GM19397 (cell line): ENCODE data around the gene FAM124A.
"Not testable (repeated sequence)": the region's sequence is repeated elsewhere in the genome, so short reads cannot be mapped to it uniquely, and the experiment has no call there.

Experiments
- ATAC-seq: cut with Tn5 transposase; IDR thresholded peaks from one replicate; pipeline ENCODE4 v1.9.1; 2021; ENCODE audit warnings: mild to moderate bottlenecking, moderate library complexity; ENCODE audit not compliant: unreplicated experiment

The FAM124A gene

DNA sequence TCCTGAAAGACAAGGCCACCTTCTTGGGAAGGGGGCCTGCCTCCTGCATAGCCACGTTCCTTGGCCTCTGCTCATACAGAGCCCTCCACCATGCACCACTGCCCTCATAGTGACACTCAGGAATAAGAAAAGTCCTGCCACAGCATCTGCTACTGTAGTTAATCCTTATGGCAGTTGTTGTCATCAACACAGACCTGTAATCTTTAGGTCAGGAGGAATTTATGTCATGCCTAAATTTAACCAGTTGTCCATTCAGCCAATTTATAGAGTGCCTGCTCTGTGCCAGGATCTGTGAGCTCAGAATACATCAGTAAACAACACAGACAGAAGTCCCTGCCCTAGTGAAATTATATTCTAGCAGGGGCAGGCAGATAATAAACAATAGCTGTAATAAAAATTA is 44.4 kb downstream of the FAM124A start:
- no peak for ATAC-seq

DNA sequence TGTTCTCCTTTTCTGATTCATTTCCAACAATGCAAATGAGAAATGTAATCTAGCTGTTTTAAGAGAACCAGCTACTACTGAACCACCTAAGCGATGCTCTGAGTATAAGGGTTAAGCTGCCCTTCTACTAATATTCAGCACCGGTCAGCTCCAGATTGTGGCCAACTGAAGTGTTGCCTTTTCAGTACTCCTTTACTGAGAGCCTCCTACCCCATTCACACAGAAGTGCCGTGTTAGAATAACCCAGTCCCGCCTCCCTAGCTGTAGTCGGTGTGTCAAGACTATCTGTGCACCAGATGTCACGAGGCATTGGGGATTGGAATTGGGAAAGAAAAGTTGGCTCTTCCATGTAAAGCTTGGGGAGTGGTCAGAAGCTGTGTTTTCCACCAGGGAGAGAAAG is 45.4 kb downstream of the FAM124A start:
- no peak for ATAC-seq

DNA sequence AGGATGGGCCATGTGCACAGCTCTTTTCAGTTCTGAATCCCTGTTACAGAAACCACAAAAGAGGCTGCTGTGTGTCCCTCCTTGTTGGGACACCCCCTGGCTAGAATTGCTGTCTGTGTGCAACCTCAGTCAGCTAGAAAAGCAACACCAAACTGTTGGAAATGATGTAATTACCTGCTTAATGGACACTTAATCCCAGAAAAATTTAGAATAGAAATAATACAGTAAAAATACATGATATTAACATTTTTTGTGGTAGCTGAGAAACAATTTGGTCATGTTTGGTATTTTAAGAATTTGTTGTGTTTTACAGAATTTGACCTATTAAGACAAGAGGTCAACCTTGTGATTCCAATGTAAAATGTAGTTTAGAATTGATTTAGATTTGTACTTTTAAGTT is 46.8 kb downstream of the FAM124A start:
- no peak for ATAC-seq

DNA sequence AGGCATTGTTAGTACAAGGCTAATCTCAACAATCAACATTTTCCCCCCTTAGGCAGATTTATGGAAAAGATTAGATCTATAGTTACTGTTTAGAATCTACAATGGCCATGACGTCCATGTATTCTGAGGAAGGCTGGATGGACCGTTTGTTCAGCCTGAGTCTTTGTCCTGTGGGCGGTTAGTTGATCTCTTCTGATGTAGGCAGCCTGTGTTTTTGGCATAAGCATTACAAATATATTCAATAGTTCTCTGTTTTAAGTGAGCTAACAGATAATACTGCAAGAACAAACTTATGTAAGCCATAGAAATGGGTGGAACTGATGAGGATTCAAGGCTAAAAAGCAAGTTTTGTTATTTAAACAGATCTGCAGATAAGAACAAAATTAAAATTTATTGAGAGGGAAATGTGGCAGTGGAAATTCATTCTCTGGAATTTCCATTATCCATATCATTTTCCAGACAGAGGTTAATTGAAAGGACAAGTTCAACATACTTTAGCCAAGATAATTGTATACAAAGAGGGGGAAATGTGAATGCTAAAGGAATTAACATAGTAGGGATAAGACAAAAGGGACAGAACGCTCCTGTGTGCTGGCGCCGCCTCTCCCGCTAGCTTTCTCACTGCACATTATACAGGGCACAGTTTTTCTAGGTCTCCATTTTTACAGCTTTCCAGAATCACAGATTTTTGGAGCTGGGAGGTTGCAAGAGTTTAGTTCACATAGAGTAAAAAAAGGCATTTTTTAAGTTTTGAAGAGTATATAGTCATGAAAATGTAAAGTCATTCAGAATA is 48.6 kb downstream of the FAM124A start:
- no peak for ATAC-seq

DNA sequence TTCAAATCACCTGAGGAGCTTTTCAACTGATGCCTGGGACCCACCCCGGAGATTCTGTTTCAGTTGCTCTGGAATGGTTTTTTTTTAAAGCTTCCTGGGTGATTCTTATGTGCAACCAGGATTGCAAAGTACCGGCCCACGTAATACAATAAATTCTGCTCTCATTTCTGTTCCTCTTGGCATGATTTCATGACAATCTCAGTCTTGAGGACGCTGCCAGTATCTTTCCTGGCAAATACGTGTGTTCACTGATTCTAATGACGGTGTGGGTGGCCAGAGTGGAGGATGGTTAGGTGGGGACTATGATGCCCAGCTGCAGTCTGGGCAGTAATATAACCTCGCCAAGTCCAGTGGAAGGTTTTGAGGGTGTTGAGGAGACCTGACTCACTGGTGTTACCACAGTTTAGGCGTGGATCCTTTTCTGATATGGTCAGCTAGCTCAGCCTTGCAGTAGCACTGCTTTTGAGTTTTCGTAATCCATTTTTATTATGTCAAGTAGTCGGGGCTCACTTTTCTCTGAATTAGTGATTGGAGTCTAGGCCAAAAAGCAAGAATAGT is 49.4 kb downstream of the FAM124A start:
- no peak for ATAC-seq

DNA sequence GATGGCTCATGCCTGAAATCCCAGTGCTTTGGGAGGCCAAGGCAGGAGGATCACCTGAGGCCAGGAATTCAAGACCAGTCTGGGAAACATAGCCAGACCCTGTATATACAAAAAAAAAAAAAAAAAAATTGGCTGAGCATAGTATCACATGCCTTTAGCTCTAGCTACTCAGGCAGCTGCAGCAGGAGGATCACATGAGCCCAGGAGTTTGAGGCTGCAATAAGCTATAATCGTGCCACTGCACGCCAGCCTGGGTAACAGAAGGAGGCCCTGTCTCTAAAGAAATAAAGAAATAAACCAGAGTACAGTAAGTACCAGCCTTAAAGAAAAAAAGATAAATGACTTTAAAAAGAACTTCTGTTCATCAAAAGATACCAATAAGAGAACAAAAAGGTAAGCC is 52.9 kb downstream of the FAM124A start:
- ATAC-seq = no peak

DNA sequence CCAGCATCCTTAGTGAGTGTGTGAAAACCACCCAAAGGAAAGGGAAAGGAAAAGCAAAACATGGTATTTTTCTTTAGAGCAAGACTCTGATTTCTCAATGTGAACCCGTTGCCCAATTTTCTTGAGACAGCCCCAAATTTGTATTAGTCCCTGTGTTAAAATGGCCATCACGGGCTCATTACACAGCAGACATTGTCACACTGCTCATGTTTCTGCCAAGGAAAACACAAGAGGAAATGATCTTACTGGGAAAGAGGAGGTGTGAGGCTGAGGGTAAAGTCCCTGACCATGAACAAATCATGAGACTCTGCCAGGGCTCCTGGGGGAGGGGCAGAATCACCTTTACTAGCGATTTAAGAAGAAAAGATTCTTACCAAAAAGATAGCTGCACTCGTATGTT is 54.4 kb downstream of the FAM124A start:
- ATAC-seq = no peak

DNA sequence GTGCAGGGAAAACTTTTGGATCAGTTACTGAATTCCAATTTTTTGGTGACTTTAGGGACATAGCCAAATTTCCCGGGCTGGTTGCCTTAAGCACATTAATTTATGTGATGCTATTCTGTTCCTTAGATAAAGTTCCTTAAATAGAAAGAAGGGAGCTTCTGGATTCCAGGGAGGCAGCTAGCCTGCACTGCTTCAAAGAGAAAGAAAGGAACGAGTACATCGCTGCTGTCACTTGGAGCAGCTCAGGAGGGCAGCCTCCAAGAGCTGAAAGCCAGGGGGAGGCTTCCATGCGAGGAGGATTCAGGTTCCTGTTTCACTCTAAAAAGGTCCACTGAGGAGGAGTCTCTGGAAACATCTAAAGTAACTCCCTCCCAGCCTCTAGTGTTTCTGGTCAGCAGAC is 55.7 kb downstream of the FAM124A start:
- no peak for ATAC-seq

DNA sequence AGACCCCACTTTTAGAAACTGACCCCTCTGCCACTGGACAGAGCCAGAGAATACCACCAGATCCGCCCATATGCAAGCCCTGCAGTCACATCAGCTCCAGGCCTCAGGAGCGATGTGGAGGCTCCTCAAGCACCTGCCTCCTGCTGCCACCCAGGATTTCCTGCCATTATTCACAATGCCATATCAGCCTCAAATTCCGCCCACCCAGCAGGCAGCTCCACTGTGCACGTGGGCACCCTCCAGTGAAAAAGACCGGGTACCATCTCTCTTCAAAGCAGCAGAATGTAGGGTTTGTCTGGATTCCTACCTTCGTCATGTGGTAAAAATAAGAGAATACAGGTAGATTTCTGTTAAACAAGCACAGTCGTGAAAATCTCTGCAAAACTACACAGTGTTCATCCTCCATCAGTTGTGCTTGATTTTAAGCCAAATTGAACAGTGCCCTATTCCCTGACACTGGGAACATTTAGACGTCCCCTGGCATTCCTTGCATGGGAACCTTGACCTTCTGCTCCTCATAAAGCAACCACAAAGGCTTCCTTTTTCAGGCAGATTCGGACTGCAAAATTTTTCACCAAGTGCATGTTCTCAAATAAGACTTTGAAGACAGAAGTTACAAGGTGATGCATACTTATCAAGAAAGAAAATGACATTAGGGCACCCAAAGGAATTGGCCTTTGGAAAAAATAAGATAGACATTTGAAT is 56.4 kb downstream of the FAM124A start:
- no peak for ATAC-seq

DNA sequence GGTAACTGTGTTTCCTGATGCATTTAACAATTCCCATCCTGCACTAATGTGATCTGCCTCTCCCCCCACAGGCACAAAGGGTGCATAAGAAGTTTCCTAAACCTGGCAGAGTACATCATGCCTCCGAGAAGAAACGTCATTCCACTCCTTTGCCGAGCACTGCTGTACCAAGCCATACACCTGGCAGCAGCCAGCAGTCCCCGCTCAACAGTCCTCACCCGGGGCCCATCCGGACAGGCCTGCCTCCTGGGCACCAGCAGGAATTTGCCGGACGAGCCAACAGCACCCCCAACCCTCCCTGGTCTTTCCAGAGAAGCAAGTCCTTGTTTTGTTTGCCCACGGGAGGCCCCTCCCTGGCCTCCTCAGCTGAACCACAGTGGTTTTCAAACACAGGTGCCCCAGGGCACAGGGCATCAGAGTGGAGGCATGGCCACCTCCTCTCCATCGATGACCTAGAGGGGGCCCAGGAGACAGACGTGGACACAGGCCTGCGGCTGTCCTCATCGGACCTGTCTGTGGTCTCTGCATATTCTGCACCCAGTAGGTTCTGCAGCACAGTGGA is 58.3 kb downstream of the FAM124A start:
- ATAC-seq = no peak

DNA sequence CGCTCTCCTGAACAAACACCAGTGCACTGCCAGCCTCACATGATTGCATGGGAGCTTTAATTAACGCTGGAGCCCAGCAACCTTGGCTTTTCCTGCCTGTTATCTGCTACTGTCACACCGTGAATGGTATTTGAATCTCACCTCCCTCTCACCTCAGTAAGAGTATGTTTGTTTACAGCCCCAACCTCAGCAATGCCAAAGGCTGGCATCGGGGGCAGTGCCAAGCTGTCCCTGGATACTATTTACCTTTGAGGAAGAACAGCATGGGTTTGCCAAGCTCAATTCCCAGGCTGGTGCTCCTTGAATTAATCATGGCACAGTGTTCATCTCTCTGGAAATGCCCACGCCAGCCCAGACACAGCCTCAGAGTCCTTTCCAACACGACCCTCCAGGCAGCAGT is 60.1 kb downstream of the FAM124A start:
- ATAC-seq = no peak

DNA sequence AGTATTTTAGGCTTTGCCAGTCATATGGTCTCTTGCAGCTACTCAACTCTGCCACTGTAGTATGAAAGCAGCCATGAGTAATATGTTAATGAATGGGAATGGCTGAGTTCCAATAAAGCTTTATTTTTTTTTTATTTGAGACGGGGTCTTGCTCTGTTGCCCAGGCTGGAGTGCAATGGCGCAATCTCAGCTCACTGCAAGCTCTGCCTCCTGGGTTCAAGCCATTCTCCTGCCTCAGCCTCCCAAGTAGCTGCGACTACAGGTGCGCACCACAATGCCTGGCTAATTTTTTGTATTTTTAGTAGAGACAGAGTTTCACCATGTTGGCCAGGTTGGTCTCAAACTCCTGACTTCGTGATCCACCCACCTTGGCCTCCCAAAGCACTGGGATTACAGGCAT is 60.7 kb downstream of the FAM124A start:
- not testable (repeated sequence) for ATAC-seq

DNA sequence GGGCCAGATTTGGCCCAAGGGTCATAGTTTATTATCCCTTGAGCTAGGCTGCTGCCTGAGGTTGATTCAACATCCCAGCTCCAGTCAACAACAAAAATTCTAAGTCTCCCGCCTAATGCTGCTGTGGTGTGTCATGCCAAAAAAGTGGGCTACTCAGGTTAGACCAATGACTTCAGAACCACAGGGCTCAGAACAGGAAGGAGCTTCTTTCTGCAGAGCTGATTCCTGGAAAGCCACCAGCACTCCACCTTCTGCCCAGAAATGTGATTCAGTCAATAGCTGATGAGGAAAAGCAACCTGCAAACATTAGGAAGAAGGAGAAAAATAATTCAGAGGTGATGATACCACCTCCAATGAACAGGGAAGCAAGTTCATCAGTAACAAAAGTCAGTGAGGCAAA is 61.2 kb downstream of the FAM124A start:
- ATAC-seq = no peak

DNA sequence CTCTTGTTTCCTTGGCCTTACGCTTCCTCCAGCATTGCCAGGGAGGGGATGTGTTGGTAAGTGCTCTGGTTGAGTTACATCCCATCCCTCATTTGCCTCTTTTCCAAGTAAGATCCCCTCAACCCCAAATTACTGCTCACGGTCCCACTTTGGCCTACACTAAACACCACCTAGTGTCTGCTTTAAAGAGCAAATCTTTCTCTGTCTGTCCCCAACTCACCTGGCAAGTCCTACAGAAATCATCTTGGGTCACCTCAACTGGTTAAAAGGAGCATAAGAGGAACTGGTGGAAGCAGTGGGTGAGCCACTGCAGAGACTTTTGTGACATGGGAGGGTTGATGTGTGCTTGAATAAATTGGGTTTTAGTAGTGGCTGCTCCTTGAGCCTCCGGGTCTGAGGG is 62.1 kb downstream of the FAM124A start:
- ATAC-seq = no peak

DNA sequence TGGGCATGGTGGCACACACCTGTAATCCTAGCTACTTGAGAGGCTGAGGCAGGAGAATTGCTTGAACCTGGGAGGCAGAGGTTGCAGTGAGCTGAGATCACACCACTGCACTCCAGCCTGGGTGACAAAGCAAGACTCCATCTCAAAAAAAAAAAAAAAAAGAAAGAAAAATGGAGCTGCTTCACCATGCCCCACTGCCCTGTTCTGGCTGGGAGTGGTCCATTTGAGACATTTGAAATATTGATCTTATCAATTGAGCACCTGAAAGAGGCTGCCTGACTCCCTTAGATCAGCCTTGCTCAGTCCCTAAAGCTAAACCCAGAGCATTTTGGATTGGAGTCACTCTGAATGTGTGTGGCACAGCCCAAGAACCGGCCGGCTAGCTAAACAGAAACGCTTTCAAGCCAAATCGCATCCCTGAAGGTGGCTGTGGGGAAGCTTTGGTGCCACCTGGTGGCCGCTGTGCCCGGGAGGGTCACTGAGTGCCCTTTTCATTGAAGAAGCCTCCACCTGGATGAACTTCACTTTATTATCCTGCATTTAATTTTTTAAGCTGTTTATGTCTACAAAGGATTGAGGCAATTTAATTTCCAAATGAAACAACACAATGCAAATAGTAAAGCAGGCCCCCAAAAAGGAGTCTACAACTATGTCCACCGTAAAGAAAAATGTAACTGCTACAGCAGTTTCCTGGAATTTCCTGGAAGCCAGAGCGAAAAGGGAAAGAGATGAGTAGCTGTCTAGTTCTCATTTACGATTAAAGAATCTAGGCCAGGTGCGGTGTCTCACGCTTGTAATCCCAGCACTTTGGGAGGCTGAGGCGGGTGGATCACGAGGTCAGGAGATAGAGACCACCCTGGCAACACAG is 64.2 kb downstream of the FAM124A start:
- ATAC-seq = peak; percentile 79

DNA sequence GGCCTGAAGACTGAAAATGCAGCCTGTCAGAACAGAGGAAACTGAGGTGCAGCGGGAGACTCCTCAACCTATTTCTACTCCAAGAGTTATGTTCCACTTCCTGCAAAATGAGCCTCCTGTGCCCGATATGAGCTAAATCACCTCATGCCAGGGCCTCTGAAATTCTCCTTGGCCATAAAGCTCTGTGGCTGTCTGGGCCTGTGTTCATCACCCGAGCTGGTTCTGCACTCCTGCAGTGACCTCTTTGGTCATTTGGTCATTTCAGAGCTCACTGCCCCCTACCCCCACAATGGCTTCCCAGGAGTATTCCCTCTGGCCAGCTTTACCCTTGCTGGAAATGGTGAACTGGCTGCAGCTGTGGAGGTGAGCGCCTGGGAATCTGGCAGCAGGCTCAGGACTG is 65.6 kb downstream of the FAM124A start:
- ATAC-seq = no peak

DNA sequence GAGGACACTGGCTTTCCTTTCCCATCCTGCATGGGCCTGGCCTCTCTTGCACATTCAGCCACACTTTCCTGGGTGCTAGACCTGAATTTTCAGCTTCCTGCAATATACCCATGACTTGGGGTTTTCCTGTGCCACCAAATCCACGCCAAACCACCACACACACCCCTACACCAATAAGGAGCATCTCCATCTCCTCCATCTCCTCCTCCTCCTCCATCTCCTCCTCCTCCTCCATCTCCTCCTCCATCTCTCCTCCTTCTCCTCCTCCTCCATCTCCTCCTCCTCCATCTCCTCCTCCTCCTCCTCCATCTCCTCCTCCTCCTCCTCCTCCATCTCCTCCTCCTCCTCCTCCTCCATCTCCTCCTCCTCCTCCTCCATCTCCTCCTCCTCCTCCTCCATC is 66.1 kb downstream of the FAM124A start:
- ATAC-seq = not testable (repeated sequence)

DNA sequence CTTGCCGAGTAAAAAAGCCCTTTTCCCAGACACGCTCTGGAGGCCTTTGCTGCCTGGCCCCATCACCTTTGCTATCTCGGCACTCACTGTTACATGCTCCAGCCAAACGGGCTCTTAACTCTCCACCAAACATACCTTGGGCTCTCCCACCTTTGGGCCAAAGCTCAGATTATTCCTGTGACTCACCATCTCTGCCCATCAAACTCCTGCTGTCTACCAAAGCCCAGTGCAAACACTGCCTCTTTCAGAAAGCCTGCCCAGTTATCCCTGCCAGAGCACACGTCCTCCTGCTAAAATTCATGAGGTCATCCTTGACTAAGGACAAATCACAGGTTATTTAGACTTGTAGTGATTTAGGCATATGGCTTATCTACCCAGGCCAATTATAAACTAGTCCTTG is 69.1 kb downstream of the FAM124A start:
- no peak for ATAC-seq

DNA sequence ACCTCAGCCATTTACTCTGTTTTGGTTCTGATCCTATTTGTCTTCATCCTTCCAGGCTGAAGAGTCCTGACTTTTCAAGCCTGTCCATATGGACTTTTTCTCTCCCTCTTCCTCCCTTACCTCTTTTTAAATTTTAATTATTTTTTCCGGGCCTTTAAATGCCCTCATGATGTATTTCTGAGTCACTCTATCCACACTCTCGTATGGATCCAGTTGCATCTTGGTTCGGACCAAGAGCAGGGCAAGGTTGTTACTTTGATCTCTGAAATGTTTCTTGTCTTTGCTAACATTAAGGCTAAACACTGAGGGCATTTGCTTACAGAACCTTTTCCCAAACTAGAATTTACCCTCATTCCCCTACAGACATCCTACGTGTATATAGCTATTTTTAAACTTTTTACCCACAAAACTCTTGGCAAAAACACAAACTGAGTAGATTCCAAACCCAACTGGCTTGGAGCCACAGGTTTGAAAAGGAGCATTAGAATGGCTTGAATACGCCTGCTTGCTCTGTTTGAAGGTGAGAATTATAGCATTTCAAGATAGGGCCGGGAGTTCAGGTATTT is 69.9 kb downstream of the FAM124A start:
- no peak for ATAC-seq

DNA sequence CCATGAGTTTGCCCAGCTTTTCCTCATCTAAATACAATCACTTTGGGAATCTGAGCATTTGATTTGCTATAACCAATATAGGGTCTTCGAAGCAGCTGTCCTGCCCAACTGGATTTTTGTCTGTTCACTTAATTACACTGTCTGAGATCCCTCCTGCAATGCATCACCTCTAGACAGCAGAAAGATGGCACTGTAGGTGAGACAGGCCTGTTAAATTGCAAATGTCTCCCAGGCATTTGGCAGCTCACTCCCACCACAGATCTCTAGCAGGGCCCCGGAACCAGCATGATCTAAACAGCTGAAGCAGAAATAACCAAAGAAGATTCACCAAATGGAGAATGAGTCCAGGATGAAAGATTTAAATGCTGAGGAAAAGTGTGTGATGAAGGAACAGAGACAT is 75.4 kb downstream of the FAM124A start:
- ATAC-seq = no peak

DNA sequence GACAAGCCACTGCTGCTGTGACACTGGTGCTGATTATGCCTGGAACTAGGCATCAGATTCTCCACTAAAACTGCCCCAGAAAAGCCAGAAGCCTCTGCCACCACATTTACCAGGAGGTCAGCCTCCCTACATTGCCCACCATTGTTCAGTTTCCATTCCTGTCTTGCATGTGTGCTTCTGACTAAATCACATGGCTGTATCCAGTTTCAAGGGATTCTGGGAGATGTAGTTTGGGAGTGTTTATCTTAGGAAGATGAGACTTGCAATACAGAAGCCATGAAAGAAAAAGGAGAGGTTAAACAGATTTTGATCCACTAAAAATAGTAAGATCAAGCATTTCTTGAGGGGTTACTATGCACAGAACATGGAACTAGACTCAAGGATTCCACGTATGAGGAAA is 76.6 kb downstream of the FAM124A start:
- ATAC-seq = no peak
